GM19023 (cell line): Measurements from ENCODE around the gene DLG2.

Source experiments
- ATAC-seq: cut with Tn5 transposase; IDR thresholded peaks from one replicate; pipeline ENCODE4 v1.9.1; 2021; ENCODE audit warnings: mild to moderate bottlenecking, moderate library complexity; ENCODE audit not compliant: unreplicated experiment

Gene DLG2

GRCh38 chr11:83720675-83721074, 1906.5 kb downstream of the DLG2 start:
- no peak for ATAC-seq

- no peak for ATAC-seq
These were observed 1909.6 kb downstream of the DLG2 start for GRCh38 chr11:83717537-83717936.

- ATAC-seq, result no peak
These were observed 1911.1 kb downstream of the DLG2 start for GRCh38 chr11:83715927-83716535.

GRCh38 chr11:83713708-83714107, 1913.4 kb downstream of the DLG2 start:
- ATAC-seq, result no peak

GRCh38 chr11:83711106-83711527, 1916.0 kb downstream of the DLG2 start:
- no peak for ATAC-seq

GRCh38 chr11:83709434-83709833, 1917.7 kb downstream of the DLG2 start:
- ATAC-seq, result no peak

- no peak for ATAC-seq
These were observed 1920.6 kb downstream of the DLG2 start for GRCh38 chr11:83706566-83706965.

GRCh38 chr11:83702796-83703195, 1924.3 kb downstream of the DLG2 start:
- ATAC-seq, result no peak

GRCh38 chr11:83697518-83697917, 1929.6 kb downstream of the DLG2 start:
- no peak for ATAC-seq

GRCh38 chr11:83695046-83695445, 1932.1 kb downstream of the DLG2 start:
- ATAC-seq, result no peak

GRCh38 chr11:83694191-83694910, 1932.8 kb downstream of the DLG2 start:
- ATAC-seq, result no peak

GRCh38 chr11:83693306-83693992, 1933.7 kb downstream of the DLG2 start:
- ATAC-seq, result no peak

- ATAC-seq, result no peak
These were observed 1934.5 kb downstream of the DLG2 start for GRCh38 chr11:83692675-83693074.

- no peak for ATAC-seq
These were observed 1935.6 kb downstream of the DLG2 start for GRCh38 chr11:83691451-83691950.

- ATAC-seq, result no peak
These were observed 1937.9 kb downstream of the DLG2 start for GRCh38 chr11:83689144-83689780.

GRCh38 chr11:83687787-83688186, 1939.4 kb downstream of the DLG2 start:
- ATAC-seq, result no peak

- no peak for ATAC-seq
These were observed 1941.4 kb downstream of the DLG2 start for GRCh38 chr11:83685730-83686129.

GRCh38 chr11:83684071-83684470, 1943.1 kb downstream of the DLG2 start:
- no peak for ATAC-seq

GRCh38 chr11:83682611-83682973, 1944.6 kb downstream of the DLG2 start:
- peak; percentile 93 for ATAC-seq

GRCh38 chr11:83681906-83682610, 1945.1 kb downstream of the DLG2 start:
- ATAC-seq, result no peak
